GM19025 (cell line): ENCODE measurements around the gene PVR.
"Not testable (repeated sequence)": the region's sequence is repeated elsewhere in the genome, so short reads cannot be mapped to it uniquely, and the experiment has no call there.

Experiments used
- ATAC-seq: cut with Tn5 transposase; IDR thresholded peaks from one replicate; pipeline ENCODE4 v1.9.1; 2021; ENCODE audit warnings: mild to moderate bottlenecking, low read depth, moderate library complexity; ENCODE audit not compliant: unreplicated experiment

PVR gene

DNA sequence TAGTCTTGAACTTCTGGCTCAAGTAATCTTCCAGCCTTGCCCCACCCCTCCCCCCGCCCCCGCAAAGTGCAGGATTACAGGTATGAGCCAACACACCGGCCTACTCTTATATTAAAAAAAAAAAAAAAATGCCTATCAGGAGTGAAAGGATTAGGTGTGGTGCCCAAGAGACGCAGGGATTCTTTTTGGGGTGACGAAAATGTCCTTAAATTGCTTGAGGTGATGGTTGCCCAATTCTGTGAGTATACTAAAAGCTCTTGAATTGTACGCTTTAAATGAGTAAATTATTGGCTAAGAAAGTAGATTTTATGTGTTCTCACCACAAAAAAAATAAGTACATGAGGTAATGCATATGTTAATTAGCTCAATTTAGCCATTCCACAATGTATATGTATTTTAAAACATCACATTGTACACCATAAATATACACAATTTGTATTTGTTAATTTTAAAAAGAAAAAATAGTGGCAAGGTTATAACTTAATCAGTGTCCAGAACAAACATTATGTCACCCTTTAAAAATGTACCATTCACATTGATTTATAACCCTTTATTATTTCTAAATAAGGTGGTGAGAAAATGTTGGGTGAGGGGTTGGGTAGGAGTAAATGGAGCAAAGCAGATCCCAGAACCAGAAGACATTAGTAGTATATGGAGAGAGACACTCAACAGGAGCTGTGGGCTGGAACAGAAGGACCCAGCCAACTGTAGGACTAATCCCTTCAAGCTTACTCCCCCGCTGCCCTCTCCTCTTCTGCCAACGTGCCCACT, 26.4 kb upstream of the PVR start:
- no peak for ATAC-seq

DNA sequence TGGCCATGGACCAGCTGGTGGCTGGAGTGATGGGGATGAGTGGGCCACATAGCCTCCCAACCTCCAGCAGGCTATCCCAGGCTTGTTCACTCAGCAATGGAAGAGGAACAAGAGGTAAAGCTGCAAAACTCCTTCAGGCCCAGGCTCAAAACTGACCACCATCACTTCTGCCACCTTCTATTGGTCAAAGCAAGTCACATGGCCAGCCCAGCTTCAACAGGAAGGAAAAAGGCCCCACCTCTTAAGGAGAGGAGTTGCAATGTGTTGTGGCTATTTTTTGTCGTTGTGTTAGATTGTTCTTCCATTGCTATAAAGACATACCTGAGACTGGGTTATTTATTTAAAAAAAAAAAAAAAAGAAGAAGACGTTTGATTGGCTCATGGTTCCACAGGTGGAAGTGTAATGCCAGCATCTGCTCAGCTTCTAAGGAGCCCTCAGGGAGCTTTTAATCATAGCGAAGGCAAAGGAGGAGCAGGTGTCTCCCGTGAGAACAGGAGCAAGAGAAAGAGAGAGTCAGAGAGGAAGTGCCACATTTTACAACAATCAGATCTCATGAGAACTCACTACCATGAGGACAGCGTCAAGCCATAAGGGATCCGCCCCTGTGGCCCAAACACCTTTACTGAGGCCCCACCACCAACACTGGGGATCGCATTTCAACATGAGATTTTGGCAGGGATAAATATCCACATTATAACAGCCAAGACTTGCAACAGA, 24.9 kb upstream of the PVR start:
- no peak for ATAC-seq

DNA sequence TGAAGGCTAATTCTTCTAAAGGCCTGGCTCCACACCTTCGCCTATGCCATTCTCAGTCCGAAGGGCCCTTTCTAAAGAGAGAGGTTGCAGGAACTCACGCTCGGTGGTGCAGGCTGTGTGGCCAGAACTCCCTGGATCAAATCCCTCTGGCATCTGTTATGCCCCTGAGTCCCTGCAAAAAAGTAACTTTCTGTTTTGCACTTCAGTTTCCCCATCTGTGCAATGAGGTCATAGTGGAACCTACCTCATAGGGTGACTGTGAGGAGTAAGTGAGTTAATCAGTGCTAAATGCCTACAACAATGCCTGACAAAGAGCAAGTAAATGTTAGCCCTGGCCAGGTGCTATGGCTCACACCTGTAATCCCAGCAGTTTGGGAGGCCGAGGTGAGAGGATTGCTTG, 23.0 kb upstream of the PVR start:
- ATAC-seq = no peak

DNA sequence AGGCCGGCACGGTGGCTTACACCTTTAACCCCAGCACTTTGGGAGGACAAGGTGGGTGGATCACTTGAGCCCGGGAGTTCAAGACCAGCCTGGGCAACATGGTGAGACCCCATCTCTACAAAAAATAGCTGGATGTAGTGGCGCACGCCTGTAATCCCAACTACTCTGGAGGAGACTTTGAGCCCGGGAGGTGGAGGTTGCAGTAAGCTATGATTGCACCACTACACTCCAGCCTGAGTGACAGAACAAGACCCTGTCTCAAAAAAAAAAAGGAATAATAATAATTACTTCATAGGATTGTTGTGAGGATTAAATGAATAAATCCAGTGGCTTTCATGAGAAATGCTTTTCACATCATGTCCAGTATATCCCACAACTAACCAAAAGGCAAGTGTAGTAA, 22.3 kb upstream of the PVR start:
- no peak for ATAC-seq

DNA sequence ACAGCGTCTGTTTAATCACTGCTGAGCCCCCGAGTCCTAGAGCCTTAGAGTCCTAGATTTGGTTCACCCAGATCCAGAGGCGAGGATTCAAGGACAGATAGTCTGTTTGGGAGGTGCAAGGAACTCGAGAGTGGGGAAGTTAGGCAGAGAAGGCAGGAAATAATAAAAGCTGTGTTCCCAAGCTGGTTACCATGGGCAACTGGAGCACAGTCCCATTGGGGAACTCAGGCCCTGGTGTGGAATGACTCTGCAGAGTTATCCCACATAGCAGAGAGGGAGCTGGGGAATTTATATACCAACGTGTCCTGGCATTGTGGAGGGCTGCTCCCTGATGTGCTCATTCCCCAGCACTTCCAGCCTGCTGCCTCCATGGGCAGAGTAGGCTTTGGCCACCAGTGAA, 20.6 kb upstream of the PVR start:
- no peak for ATAC-seq

DNA sequence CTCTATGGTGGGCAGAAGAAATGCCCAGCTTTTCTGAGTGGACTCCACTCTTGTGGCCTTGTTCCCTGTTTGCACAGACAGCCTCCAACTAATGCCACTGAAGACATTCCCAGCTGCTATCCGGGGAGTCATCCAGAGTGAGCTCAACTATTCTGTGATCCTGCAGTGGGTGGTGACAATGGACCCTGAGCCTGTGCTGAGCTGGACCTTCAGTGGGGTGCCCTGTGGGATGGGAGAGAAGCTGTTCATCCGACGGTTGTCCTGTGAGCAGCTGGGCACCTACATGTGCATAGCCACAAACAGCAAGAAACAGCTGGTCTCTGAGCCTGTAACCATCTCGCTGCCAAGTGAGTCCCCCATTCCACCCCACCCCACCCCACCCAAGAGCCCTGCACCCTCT, 20.1 kb upstream of the PVR start:
- no peak for ATAC-seq

DNA sequence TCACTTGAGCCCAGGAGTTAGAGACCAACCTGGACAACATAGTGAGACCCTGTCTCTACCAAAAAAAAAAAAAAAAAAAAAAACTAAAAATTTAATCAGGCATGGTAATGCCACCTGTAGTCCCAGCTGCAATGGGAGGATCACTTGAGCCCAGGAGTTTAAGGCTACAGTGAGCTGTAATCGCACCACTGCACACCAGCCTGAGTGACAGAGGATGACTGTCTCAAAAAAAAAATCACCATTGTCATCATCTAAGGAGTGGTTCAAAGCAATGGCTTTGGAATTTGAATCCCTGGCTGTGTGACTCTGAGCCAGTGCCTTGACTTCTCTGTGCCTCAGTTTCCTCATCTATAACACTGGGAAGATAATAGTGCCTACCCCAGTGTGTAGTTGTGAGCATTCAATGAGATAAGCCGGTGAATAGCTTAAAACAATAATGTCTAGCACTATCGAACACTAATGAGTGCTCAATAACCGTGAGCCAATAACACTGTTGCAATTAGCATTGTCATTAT, 18.8 kb upstream of the PVR start:
- ATAC-seq = no peak

DNA sequence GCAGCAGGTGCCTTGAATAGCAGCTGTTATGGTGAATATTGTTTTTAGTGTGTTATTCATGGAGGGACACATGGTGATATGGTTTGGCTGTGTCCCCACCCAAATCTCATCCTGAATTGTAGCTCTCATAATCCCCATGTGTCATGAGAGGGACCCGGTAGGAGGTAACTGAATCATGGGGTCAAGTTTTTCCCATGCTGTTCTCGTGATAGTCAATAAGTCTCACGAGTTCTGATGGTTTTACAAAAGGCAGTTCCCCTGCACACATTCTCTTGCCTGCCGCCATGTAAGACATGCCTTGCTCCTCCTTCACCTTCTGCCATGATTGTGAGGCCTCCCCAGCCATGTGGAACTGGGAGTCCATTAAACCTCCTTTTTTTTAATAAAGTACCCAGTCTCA, 18.1 kb upstream of the PVR start:
- ATAC-seq = not testable (repeated sequence)

DNA sequence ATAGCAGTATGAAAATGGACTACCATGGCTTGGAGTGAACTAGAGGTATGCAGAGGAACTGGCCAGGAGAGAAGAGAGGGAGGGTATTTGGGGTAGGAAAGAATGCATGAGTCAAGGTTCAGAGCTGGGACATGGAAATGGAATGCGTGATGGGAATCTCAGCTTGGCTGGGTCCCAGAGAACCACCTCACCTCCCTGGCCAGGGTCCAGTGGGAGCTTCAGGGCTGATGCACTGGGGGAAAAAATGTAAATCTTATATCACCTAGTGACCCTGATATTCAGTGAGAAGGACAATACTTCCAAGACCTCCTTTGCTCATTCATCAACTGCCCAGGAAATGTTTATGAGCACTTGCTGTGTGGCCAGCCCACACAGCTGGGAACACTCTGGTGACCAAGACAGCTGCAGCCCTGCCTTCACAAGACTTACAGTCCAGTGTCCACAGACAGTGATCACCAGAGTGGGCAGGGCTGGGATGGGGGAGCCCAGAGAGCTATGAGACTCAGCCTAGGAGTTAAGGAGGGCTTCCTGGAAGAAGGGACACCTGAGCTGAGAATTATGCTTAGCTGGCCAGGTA, 17.6 kb upstream of the PVR start:
- no peak for ATAC-seq

DNA sequence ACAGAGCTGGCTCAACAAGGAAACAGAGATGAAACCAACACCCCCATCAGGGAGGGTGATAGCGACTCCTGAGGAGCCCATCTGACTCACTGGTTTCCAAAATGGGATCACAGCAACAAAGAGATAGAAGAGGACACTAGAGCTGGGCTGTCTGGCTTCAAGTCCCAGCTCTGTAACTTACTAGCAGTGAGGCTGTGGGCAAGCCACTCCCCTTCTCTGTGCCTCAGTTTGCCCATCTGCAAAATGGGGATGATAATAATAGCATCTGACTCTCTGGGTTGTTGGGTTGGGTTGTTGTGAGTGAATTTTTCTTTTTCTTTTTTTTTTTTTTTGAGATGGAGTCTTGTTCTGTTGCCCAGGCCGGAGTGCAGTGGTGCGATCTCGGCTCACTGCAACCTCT, 16.1 kb upstream of the PVR start:
- ATAC-seq = no peak

DNA sequence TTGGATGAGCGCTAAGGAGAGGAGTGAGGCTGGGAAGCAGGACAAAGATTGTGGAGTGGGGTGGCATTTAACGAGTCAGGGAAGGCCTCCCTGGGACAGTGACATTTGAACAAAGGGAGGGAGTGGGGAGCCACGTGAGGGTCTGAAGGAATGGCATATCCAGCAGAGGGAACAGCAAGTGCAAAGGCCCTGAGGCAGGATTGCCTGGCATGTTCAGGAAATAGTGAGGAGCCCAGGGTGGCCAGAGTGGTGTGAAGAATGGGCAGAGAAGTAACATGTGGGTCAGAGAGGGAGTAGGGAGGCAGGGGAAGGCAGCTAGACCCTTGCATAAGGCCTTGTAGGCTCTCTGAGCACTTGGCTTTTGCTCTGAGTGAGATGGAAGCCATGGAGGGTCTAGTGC, 14.9 kb upstream of the PVR start:
- no peak for ATAC-seq

DNA sequence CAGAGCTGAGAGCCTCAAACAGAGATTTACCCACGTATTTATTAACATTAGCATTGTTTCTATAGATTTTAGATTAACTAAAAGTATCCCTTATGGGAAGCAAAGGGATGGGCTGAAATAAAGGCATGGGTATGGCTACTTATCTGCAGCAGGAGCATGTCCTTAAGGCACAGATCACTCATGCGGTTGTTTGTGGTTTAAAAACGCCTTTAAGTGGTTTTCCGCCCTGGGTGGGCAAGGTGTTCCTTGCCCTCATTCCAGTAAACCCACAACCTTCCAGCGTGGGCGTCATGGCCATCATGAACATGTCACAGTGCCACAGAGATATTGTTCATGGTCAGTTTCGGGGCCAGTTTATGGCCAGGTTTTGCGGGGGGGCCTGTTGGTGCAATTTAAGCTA, 12.1 kb upstream of the PVR start:
- not testable (repeated sequence) for ATAC-seq

DNA sequence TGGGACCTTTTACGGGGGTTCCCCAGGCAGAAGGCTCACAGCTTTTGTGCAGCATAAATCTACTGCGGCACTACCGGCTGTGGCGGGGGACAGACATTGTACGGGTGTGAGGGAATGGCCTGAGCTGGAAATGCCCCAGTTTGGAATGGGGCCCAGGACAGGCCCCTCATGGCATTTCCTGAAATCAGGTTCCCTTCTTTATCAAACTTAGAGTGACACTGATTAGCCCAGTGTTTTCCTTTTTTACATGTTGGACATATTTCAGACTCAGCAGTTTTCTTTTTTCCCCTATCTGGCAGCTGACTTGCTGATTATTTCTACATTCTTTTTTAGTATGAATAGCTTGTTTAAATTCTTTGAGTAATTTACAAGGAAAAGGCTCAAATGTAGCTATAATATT, 9.7 kb upstream of the PVR start:
- not testable (repeated sequence) for ATAC-seq

DNA sequence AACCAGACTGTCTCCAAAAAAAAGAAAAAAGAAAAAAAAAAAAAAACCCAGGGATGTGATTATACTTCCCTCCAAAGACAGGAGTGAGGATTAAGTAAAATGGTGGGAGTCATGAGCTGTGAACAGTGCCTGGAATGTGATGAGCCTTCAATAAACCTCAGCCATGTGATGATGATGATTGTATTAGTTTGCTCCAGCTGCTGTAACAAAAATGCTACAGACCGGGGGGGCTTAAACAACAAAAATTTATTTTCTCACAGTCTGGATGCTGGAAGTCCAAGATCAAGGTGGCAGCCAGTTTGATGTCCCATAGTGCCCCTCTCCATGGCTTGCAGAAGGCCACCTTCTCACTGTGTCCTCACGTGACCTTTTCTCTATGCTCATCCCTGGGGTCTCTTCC, 8.9 kb upstream of the PVR start:
- ATAC-seq = no peak

DNA sequence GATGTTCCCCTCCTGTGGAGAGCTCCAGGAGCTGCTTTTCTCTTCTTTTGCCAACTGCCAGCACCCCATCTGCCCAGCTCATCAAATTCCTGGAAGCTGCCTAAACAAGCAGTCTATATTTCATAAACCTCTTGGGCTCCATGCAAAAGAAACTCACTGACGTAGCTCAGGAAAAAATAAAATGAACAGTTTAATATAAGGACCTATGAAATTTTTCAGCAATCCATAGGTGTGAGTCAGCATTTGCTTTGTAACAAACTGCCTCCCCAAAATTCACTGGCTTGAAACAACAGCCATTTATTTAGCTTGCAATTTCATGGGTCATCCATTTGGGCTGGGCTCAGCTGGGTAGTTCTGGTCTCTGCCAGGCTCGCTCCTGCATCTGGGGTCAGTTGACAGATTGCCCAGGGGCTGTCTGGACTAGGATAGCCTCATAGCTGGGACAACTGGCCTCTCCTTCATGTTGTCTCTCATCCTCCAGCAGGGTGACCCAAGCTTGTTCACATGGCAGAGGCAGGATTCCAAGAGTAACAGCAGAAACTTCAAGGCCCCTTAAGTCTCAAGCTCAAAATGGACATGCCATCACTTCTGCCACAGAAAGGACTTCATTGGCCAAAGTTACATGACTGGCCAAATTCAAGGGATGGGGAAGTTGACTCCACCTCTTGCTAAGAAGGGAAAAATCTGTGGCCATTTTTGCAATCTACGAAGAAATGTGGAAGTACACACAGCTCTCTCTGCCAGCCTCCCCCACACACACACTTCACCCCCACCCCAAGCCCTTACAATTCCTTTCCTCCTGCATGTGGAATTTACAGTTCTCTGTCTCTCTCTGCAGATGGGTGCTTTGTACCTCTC, 7.9 kb upstream of the PVR start:
- ATAC-seq = no peak

DNA sequence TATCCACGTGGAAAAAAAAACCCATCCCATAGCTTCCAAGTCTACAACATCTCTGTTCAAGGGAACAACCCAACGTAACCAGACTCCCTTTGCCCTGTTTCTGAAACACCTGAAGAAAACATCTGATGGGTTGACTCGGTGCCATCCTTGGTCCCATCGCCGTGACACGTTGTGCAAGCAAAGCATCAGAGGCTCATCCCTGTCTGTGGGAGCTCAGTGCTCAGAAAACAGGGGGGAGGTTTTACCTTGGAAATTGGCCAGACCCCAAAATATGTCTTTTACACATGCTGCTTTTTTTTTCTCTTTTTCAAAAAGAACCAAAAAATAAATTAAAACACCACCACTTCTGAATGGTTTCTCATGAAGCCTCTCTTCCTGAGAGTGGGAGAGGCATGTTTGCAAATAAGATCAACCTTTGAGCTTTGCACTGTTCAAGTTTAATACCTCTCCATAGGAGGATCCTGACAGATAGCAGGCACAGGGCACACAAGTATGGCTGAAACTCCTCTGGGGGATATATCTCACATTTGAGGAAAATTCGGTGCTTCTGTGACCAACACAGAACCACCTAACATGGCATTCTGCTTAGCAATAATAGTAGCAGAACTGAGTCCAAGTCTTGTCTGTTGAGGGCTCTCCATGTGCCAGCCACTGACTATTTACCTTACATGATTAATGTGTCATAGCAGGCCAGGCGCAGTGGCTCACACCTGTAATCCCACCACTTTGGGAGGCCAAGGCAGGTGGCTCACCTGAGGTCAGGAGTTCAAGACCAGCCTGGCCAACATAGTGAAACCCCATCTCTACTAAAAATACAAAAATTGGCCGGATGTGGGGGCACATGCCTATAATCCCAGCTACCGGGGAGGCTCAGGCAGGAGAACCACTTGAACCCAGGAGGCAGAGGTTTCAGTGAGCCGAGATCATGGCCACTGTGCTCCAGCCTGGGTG, 7.0 kb upstream of the PVR start:
- ATAC-seq = no peak

DNA sequence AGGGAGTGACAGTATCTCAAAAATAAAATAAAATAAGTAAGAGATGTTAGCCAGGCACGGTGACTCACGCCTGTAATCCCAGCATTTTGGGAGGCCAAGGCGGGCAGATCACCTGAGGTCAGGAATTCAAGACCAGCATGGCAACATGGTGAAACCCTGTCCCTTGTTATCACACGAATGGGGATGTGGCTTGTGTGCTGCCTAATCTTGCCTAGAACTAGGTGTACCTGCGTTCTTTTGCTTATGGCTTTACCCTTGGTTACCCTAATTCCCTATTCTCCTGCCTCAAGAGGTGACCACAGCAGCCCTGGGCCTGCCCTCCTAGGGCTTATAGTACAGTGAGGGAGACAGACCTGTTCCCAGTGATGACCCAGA, 6.3 kb upstream of the PVR start:
- no peak for ATAC-seq

DNA sequence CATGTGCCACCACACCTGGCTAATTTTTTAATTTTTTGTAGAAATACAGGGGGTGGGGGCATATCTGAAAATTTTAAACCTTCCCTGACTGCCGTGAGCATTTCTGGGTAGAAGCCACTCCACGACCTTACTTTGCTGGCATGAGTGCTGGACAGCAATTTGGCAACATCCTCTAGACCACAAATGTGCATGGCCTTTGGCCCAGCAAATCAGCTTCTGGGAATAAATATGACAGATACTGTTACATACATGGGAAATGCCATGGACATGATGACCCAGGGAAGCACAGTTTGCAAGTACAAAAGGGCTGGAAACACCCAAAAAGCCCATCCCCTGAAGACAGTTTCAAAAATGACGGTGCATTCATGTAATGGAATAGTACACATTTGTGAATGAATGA, 3.2 kb upstream of the PVR start:
- no peak for ATAC-seq

DNA sequence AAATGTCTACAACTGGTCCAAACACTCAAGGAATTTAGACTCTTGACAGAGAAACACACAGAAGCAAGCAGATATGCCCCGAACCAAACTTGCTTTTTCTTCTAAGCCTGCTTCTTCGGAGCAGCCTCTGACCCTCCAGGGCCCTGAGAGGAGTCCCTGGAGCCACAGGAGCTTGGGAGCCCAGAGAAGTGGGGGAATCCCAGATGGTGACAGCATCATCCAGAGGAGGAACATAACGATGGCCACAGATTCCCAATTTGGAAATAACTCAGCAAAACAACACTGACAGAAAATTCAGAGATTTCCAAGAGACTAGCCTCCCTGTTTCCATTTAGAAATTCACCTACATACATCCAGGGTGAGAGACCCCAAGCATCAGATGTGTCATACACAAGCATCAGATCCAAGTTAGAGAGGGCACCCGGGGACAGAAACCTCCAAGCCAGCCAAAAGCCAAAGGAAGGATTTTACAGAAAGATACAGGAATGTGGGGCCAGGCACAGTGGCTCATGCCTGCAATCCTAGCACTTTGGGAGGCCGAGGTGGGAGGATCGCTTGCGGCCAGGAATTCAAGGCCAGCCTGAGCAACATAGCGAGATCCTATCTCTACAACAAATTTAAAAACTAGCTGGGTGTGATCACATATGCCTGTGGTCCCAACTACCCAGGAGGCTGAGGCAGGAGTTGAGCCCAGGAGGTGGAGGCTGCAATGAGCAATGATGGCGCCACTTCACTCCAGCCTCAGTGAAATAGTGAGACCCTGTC, 2.0 kb upstream of the PVR start:
- ATAC-seq = no peak
